Transverse colon (tissue), 4 donors: ENCODE results near the gene TAF4.

Source experiments
- CTCF ChIP-seq, 5 experiments: fragments of 200-600 bp in 3 of 5; fragments of 450-650 bp in 2 of 5; sonication (generic) in 3 of 5; IDR thresholded peaks; 1 replicate in 2 of 5; 2 replicates in 3 of 5; pipeline ENCODE4 v1.5.1; 2016 to 2017; ENCODE audit warnings: antibody characterized with exemption in 5 of 5, inconsistent platforms in 3 of 5, mild to moderate bottlenecking in 2 of 5, moderate library complexity in 1 of 5
- POLR2AphosphoS5 ChIP-seq, 3 donors: sonication (generic); formaldehyde crosslinking; IDR thresholded peaks; one replicate each; pipeline ENCODE4 v1.6.1; 2016; ENCODE audit warnings: antibody characterized with exemption in 3 of 3

- TF ChIP-seq POLR2AphosphoS5 (IDR thresholded peaks at IDR 0.05) (no peak), CTCF (IDR thresholded peaks at IDR 0.05) (no peak)
Observed at GRCh38 chr20:62051144-62051543, 14.5 kb downstream of the TAF4 start.
